ENCODE results near the gene EP400.

The EP400 gene

GRCh38 chr12:131949431-131950181 lies at the start of gene EP400:
EP400 (plus strand) TSS chr12:131949942; CDS start chr12:131960620, 10,678 bp downstream.
- peak; percentile 97 for DNase-seq

GRCh38 chr12:131900397-131900796 lies 49.3 kb upstream of the EP400 start:
- no peak for DNase-seq

- no peak for DNase-seq
Measured at GRCh38 chr12:131901431-131902331, 48.1 kb upstream of the EP400 start.

- no peak for DNase-seq
Measured at GRCh38 chr12:131902332-131903241, 47.2 kb upstream of the EP400 start.

DNA sequence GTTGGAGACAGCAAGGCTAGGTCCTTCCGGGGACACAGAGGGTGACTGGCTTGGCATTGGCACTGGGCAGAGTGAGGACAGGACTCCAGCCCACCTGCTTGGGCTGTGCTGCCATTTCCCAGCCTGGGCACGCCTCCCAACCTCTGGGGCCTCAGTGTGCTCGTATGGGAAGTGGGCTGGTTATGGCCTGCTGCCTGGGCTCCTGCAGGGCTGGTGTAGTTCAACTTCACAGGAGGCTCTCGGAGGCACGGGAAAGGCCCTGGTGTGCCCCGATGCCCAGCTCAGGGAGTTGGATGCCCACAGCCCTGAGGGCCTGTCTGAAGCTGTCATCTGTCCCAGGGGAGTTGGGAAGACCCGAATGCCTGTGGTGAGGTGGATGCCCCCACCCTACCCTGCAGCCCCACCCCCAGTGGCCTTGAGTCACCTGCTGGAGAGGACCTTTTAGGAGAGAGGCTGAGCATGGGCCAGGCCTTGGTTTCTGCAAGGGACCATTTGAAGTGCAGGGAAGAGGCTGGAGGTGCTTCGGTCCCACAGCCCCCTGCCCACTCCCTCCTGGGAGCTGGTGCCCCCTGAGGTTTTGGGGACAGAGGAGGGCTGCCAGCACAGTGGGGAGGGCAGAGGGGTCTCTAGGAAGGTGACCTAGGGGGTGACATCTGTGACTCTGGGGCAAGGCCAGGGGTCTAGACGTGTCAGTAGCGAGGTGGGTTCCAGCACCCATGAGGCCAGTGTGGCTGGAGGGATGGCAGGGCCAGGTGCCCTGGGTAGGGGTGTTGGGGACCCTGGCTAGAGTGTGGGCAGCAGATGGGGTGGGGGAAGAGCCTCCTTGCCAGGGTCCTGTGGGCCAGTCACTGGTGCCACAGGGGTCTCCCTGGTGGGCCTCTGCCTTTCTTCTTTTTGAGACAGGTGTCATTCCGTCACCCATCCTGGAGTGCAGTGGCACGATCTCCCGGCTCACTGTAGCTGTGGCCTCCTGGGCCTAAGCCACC lies 46.2 kb upstream of the EP400 start:
- no peak for DNase-seq

GRCh38 chr12:131904346-131904745 lies 45.4 kb upstream of the EP400 start:
- DNase-seq, result no peak

- no peak for DNase-seq
Measured at GRCh38 chr12:131905081-131905629, 44.6 kb upstream of the EP400 start.

DNA sequence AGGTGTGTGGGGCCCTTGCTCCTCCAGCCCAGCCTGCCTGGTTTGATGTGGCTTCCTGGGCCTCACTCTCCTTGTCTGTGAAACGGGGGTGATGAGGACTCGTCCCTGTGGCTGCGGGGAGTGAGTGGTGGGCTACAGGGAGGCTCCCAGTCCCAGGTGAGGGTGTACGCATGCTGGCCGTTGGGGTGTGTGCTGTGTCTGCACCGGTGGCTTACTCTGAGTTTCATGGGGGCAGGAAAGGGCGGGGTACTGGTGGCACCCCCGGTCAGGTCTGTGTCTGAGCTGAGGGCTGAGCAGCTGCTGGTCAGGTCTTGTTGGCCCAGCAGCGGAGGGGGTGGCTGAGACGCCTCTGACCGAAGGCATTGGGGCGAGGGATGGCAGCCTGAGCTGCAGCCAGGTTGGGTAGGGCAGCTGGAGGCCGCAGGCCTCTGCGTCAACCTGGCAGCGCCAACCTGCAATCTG lies 44.1 kb upstream of the EP400 start:
- no peak for DNase-seq

- no peak for DNase-seq
Measured at GRCh38 chr12:131907379-131908091, 42.2 kb upstream of the EP400 start.

- no peak for DNase-seq
Measured at GRCh38 chr12:131908092-131909080, 41.4 kb upstream of the EP400 start.

DNA sequence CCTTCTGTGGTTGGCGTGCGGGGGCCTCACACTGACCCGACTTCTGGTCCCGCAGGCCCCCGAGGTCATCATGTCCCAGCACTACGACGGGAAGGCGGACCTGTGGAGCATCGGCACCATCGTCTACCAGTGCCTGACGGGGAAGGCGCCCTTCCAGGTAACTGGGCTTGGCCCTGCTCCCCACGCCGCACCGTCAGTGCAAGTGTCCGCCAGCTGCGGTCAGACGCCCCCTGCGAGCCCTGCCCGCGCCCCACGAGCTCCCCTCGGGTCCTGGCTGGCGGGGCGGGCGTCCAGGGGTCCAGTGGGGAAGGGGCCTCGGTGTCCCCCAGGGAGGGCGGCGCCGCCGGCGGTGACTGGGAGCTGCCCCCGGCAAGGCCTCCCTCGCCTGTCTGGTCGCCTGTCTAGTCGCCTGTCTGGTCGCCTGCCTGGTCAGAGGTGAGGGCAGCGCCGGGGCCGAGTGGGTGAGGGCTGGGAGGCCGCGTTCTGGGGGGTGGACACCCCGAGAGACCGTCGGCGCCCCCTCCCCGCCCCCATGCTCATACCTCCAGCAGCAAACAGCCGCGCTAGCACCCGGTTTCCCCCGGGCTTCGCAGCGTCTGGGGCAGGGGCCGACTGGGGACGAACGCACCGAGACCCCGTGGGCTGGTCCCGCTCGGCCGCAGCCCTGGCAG lies 40.5 kb upstream of the EP400 start:
- DNase-seq, result no peak

DNA sequence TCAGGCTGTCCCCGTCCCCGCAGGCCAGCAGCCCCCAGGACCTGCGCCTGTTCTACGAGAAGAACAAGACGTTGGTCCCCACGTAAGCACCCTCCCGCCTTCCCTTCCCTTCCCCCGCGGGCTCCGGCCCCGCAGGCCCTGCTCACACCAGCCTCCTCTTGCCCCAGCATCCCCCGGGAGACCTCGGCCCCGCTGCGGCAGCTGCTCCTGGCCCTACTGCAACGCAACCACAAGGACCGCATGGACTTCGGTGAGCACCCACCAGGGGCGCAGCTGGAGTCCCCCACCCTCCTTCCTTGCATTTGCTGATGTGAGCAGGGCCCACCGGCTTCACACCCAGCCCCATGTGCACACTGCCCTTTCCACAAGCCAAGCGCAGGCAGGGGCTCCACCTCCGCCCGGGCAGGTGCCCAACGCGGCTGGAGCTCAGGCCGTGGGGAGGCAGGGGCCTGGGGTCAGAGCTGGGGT lies 40.0 kb upstream of the EP400 start:
- DNase-seq, result no peak

DNA sequence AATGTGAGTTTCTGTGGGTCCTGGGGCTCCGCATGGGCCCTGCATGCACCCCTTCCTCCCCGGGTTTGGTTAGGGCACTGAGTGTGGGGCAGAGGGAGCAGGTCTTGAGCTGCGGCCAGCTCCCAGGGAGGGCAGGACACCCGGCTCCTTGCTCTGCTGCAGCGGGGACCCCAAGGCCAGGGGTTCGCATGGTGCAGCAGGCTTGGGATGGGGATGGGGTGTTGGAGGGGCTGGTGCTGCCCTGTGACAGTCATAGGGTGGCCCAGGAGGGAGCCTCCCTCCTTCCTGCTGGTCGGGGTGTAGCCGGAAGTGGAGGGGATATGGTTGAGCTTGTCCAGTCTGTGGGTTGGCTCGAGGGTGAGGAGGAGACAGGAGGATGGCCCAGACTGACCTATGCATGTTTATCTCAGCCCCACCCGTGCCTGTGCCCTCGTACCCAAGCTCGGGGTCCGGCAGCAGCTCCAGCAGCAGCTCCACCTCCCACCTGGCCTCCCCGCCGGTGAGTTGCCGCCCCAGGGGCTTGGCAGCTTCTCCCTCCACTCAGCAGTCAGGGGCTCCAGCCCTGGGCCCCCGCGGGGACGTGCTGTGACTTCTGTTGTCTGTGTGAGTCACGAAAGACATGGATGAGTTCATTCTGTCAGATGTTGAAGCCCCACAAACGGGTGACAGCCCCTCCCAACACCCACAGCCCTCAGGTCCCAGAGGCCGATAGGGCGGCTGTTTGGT lies 39.3 kb upstream of the EP400 start:
- DNase-seq, result no peak

- DNase-seq, result no peak
Measured at GRCh38 chr12:131911028-131911650, 38.6 kb upstream of the EP400 start.

DNA sequence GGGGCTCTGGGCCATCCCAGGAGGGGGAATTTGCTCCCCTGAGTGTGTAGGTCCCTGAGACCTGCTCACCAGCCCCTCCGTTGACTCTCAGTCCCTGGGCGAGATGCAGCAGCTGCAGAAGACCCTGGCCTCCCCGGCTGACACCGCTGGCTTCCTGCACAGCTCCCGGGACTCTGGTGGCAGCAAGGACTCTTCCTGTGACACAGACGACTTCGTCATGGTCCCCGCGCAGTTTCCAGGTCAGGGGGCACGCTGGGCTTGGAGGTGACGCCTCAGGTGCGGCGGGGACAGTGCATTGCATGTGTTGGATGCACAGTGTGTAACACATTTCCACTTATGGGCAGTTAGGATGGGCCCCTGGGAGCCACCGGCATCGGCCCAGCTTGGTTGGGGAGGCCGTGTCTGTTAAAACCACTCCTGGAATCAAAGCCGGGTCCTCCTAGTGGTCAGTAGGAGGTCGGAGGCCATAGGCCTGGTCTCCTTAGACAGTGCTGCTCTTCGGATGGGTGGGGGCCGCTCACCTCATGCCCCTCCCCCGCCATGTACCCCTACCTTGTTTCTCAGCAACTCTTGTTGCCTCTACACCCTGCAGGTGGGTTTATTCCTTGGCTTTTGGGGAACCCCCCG lies 37.8 kb upstream of the EP400 start:
- no peak for DNase-seq

DNA sequence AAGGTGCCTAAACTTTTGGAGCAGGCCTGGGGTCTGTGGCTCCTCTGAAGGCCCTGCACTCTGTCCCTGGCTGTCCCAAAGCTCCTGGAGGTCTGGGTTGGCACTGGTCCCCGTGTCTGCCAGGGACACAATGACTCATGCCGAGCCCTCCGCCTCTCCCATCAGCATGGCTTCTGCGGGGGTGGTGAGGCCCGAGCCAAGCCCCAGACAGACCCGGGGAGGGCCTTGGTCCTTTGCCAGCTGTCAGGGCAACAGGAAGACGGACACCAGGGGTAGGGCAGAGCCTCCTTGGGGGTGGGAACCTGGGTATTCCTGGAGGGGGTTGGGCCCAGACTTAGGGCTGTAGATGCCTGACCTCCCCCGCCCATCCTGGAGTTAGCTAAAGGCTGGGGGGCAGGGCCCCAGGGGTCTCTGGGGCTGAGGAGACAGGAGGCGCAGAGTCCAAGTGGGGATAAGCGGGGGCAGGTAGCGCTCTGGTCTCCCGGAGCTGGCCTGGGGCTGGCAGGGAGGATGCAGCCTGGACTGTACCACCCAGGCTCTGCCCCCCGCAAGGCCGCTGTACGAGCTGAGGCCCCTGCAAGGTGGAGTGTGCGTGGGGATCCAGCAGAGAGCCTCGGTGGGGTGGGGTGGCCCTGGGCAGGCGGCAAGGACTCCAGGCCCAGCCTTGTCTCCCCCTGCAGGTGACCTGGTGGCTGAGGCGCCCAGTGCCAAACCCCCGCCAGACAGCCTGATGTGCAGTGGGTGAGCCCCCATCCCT lies 37.0 kb upstream of the EP400 start:
- DNase-seq, result no peak

Data from activated CD8-positive, alpha-beta memory T cell treated with anti-CD3 and anti-CD28 coated beads for 24 hours (primary cell).